Measurements from ENCODE around the gene ANO5. TPM values are rescaled to one million over a fixed set of nuclear protein-coding genes. Genes with fewer than 3 reads are reported as not detected.

Gene ANO5
- total RNA-seq, 1 experiment from 2014 or later: not detected

DNA sequence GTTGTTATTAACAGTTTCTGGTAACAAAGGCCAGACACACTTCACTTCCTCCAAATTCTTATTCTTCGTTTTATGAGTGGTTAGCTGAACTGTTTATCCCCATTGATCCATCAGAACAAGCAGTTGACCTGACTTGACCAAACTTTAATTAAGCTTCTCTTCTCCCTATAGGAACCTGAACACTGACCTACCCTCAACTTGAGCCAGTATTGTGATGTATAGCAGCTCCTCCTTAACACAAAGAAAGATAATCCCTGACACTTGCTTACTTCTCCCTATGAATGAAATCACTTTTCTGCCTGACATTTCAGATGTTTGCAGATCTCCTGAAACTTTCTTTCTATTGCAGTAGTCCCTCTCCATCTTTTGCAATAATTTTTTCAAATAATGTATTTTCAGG lies 41.9 kb downstream of the ANO5 start:
- H3K36me3 Mint-ChIP-seq (ENCODE audit: insufficient read depth, unreplicated experiment): no peaks in the 10 kb centered on the region
- CTCF ChIA-PET: no interaction called here
- no peak for DNase-seq
- TF ChIP-seq CTCF (IDR thresholded peaks at IDR 0.05; ENCODE audit: insufficient read depth in 1 of 2, low read depth in 1 of 2, low read length in 1 of 2, severe bottlenecking in 1 of 2, unreplicated experiment in 1 of 2): no peak
- Histone ChIP-seq H3K4me3 (ENCODE audit: low read depth, low read length) (no peak overlapping the region), H3K4me1 (no peaks in the 10 kb centered on the region), H3K27me3 (replicated peaks; ENCODE audit: control insufficient read depth, insufficient read depth, low read length) (no peaks in the 10 kb centered on the region), H3K36me3 (ENCODE audit: control insufficient read depth, insufficient read depth, low read length) (no peaks in the 10 kb centered on the region), H3K9me3 (no peaks in the 10 kb centered on the region)
- no TSS peak for BruUV-seq (replicated peaks)
- no peaks in the 10 kb centered on the region for H3K27me3 Mint-ChIP-seq (ENCODE audit: insufficient read depth, unreplicated experiment)
- POLR2A ChIA-PET: no interaction called here
- no peaks in the 10 kb centered on the region for H3K4me1 Mint-ChIP-seq (ENCODE audit: low read depth, unreplicated experiment)
- intact Hi-C loops (cut with micrococcal nuclease; ENCODE audit: unreplicated experiment): no loop called here
- no peak overlapping the region for H3K27ac Mint-ChIP-seq (ENCODE audit: unreplicated experiment)
- H3K4me3 Mint-ChIP-seq (ENCODE audit: unreplicated experiment): no peak overlapping the region
- H3K9me3 Mint-ChIP-seq (ENCODE audit: unreplicated experiment): no peaks in the 10 kb centered on the region

GRCh38 chr11:22244986-22245592 lies 52.2 kb downstream of the ANO5 start:
- H3K36me3 Mint-ChIP-seq (ENCODE audit: insufficient read depth, unreplicated experiment): no peaks in the 10 kb centered on the region
- Histone ChIP-seq H3K27me3 (replicated peaks; ENCODE audit: control insufficient read depth, insufficient read depth, low read length) (no peaks in the 10 kb centered on the region), H3K4me3 (ENCODE audit: low read depth, low read length) (no peak overlapping the region), H3K9me3 (no peaks in the 10 kb centered on the region), H3K4me1 (no peaks in the 10 kb centered on the region), H3K36me3 (ENCODE audit: control insufficient read depth, insufficient read depth, low read length) (no peaks in the 10 kb centered on the region)
- intact Hi-C loops (cut with micrococcal nuclease; ENCODE audit: unreplicated experiment): loop anchor here (1.0 to 2.0 kb wide), 2 partner anchors 59 to 542 kb away; no protein-coding TSS in a partner anchor
- no peak overlapping the region for H3K27ac Mint-ChIP-seq (ENCODE audit: unreplicated experiment)
- no peak overlapping the region for H3K4me3 Mint-ChIP-seq (ENCODE audit: unreplicated experiment)
- peak; percentile 31 to 41 for DNase-seq
- H3K27me3 Mint-ChIP-seq (ENCODE audit: insufficient read depth, unreplicated experiment): peaks cover 12% of the 10 kb centered on the region
- H3K9me3 Mint-ChIP-seq (ENCODE audit: unreplicated experiment): no peaks in the 10 kb centered on the region
- ChIA-PET CTCF (interaction anchor here (0.6 to 1.0 kb wide), 2 partner anchors 60 to 543 kb away, joined by 3 to 4 read pairs; no protein-coding TSS in a partner anchor), POLR2A (no interaction called here)
- TF ChIP-seq CTCF (IDR thresholded peaks at IDR 0.05; ENCODE audit: insufficient read depth in 1 of 2, low read depth in 1 of 2, low read length in 1 of 2, severe bottlenecking in 1 of 2, unreplicated experiment in 1 of 2): peak; percentile 53 to 77
- no peaks in the 10 kb centered on the region for H3K4me1 Mint-ChIP-seq (ENCODE audit: low read depth, unreplicated experiment)
- BruUV-seq (replicated peaks): no TSS peak

DNA sequence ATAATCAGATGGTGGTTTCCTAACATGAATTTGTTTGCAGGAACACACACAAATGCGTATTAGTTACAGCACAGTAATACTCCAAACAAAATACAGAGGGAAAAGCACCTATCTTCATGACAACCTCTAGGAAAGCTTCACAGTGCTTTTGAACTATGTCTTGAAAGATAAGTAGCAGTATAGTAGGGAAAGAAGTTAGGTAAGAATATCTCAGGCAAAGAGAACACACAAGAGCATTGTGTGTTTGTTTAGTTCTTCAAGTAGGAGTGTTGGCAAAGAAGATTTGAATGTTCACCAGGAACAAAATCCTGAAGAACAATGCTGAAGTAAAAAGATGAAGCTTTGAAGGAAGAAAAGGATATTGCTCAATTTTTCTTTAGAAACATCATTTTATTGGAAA lies 54.1 kb downstream of the ANO5 start:
- no TSS peak for BruUV-seq (replicated peaks)
- H3K27me3 Mint-ChIP-seq (ENCODE audit: insufficient read depth, unreplicated experiment): peaks cover 12% of the 10 kb centered on the region
- Histone ChIP-seq H3K9me3 (no peaks in the 10 kb centered on the region), H3K27me3 (replicated peaks; ENCODE audit: control insufficient read depth, insufficient read depth, low read length) (no peaks in the 10 kb centered on the region), H3K36me3 (ENCODE audit: control insufficient read depth, insufficient read depth, low read length) (no peaks in the 10 kb centered on the region), H3K4me3 (ENCODE audit: low read depth, low read length) (no peak overlapping the region), H3K4me1 (no peaks in the 10 kb centered on the region)
- H3K27ac Mint-ChIP-seq (ENCODE audit: unreplicated experiment): no peak overlapping the region
- DNase-seq: no peak
- TF ChIP-seq CTCF (IDR thresholded peaks at IDR 0.05; ENCODE audit: insufficient read depth in 1 of 2, low read depth in 1 of 2, low read length in 1 of 2, severe bottlenecking in 1 of 2, unreplicated experiment in 1 of 2): no peak
- ChIA-PET CTCF (no interaction called here), POLR2A (no interaction called here)
- H3K4me3 Mint-ChIP-seq (ENCODE audit: unreplicated experiment): no peak overlapping the region
- H3K9me3 Mint-ChIP-seq (ENCODE audit: unreplicated experiment): no peaks in the 10 kb centered on the region
- intact Hi-C loops (cut with micrococcal nuclease; ENCODE audit: unreplicated experiment): no loop called here
- H3K36me3 Mint-ChIP-seq (ENCODE audit: insufficient read depth, unreplicated experiment): no peaks in the 10 kb centered on the region
- no peaks in the 10 kb centered on the region for H3K4me1 Mint-ChIP-seq (ENCODE audit: low read depth, unreplicated experiment)
